ENCODE measurements around the gene PHACTR3.

The PHACTR3 gene

DNA sequence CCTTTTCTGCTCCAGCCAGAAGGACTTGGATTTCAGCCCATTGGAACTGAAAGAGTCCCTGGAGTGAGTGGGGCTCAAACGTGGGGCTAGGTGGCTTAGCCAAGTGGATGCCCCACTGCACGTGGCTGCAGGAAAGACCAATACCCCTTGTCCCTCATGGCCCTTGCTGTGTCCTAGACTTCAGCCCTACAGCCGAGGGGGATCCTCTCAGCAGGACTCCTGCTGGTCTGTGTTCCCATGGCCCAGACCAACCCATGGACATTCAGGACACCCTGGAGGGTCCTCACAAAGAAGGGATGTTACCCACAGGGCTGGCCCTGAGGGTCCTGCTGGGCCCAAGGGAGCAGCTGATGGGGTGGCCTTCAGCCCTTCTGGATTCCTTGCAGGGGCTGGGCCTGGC, 30.0 kb upstream of the PHACTR3 start:
- DNase-seq (ENCODE audit: low spot score) = no peak

DNA sequence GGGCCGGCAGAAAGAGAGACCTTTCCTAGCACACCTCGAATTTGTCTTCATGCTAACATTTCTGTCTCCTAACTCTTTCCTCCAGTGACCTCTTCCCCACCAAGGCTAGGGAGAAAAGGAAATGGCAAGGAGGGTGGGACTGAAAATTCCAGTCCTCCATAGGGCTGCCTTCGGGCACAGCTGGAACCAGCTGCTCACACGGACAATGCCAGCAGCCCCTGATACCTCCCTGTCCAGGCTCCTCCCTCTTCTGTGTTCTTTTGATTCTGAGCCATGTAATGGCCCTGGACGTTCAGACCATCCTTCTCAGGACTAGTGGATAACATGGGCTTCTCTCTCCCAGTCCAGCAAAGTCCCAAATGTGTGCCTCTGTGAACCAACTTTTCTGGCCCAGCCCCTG, 29.1 kb upstream of the PHACTR3 start:
- no peak for DNase-seq (ENCODE audit: low spot score)

DNA sequence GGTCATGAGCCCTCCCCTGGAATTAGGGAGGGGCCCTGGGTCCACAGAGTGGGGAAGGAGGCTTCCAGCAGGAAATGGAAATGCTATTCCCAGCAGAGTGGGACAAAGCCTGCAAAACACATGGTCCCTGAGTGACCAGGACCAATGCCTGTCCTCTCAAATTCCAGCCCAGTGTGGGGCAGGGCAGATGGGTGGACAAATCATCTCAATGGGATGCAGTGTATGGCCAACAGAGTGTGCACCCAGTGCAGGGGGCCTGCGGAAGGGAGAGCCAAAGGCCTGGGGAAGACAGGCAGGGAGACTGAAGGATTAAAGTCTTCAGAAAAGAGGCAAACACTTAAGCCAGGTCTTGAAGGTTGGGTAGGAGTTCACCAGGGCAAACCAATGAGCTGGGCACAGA, 28.7 kb upstream of the PHACTR3 start:
- DNase-seq (ENCODE audit: low spot score) = no peak

DNA sequence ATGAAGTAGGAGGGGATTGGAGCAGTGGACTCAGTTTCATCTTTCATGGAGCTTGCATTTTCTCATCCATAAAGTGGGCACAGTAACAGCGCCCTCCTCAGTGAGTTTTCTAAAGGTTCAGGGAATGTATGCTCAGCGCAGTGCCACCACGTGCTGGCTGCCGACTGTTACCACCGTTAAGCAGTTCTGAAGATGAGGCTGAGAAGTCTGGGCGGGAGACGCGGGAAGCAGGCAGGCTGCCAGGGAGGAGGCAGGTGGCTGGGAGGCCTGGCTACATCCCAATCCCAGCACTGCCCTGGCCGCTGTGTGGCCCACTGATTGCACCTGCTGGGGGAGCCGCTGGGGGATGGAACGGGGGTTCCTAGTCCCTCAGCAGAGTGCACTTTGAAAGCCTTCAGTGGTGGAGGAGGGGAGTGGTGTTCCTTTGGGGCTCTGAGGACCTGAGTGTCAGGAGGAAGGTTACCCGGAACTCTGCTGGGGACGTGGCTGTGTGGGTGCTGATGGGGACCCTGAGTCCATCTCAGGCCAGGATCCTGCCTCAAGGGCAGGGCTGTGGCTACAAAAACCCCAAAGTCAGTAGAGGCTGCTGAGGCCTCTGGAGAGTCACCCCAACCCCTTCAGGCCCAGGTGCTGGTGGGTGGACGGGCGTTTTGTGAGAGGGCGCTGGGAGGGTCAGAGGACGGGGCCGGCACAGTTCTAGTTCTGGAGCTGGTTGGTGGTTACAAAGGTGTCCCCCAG, 28.0 kb upstream of the PHACTR3 start:
- no peak for DNase-seq (ENCODE audit: low spot score)

GRCh38 chr20:59577037-59577808, 27.1 kb upstream of the PHACTR3 start:
- no peak for DNase-seq (ENCODE audit: low spot score)

DNA sequence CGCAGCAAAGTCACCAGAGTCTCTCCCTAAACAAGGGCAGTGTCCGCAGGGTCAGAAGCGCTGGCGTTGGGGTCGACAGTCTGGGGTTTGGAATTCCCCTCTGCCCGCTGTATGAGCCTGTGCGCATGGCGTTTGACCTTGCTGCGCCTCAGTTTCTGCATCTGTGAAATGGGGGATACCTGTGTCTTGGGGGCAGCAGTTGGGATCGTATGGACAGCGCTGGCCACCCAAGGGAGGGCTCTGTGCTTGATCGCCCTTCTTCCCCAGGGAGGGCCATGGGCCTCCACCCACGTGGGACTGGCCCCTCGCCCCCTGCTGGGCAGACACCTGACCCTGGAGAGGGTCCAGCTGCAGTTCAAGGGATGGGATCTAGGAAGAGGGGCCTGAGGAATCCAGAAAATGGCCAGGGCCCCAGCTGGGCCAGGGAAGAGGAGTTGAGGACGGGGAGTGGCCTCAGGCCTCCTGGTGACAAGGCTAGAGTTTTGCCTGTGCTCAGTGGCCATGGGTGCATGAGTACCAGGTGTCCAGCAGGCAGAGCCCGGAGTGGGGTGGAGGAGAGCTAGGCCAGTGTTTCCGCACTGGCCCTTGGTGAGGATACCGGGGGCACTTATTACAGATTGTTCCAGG, 26.4 kb upstream of the PHACTR3 start:
- DNase-seq (ENCODE audit: low spot score) = no peak

DNA sequence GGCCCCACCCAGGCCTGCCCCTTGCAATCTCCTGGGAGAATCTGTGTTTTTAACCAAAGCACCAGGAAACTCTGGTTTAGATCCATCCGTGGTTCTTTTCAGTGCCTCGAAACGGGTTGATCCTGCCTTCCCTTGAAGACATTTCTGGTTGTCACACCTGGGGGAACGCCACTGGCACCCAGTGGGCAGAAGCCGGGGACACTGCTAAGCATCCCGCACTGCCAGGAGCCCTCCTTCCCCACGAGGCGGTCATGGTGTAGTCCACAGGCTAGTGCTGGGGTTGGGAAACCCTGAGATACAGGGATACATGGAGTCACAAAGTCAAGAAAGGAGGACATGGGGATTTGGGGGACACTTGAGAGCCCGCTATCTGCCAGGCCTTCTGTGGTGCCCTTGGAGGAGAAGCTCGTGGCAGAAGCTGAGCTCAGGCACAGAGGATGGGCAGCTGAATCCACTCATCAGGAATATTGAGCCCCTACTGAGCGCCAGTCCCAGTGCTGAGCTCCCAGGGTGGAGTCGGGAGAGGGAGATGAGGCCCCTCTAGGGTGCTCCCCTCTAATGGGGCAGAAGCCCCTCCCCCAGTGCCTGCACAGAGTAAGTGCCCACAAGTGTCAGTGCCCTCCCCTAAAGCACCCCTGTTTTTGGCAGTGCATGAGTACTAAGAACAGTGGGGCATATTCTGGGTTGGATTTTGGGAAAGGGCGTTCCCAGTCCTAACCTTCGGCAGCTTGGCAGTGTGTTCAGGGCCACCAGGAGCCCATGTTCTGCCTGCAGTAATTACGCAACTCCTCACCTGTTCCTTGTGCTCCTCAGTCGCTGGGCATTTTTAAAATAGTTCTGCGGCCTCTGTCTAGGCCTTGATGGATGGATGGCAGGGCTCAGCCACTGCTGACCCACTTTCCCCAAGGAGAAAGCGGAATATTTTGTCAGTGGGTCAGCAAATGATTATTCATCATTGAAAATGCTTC, 25.6 kb upstream of the PHACTR3 start:
- DNase-seq (ENCODE audit: low spot score) = no peak

GRCh38 chr20:59579404-59580145, 24.8 kb upstream of the PHACTR3 start:
- DNase-seq (ENCODE audit: low spot score) = no peak

DNA sequence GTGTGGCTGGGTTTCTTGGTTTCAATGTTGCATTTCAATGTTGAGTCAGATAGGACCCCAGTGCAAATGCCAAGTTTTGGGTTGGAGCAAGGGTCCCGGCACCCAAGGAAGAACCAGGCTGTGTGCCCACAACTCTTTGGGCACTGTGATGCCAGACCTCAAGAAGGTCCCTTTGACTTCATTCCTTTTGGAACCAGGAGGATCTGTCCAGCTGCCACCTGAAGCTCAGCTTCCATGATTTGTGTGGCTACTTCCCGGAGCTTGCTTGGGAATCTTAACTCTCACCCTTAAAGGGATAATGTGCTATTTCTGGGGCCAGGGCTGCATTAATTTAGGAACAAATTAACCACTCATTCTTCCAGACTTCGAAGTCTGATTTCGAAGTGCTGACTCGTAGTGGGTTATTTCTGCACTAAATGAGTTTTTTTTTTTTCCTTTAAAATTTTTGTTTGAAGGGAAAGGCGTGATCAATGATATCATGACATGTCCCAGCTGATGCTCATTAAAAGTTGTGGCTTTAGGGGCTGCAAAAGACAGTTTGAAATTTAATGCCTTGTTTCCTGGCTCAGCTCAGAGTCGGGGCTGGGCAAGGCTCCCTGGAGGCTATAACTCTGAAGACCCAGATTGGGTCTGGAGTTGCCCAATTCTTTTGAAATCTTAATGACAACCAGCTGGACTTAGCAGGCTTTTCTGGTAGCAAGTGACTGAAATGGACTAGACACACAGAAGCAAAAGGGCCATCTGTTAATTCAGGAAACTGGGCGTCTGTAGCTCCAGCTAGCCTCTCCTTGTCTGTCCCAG, 24.0 kb upstream of the PHACTR3 start:
- DNase-seq (ENCODE audit: low spot score) = no peak

DNA sequence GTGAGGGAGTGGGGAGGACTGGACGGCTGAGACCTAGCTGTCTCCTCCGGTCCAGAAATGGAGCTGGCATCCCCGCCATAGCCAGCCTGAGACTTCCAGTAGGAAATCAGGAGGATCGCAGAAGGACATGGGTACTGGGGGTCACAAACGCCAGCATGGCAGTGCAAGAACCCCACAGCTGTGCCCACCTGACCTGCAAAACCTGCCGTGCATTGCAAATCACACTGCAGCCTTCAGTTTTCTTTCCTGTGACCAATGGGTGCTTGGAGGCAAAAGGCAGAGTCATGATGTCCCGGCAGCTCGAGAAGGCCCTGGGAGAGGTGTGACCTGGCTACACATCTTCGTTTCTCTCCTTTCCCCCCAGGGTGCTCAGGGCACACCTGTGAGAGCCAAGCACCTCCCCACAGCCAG, 23.3 kb upstream of the PHACTR3 start:
- no peak for DNase-seq (ENCODE audit: low spot score)

DNA sequence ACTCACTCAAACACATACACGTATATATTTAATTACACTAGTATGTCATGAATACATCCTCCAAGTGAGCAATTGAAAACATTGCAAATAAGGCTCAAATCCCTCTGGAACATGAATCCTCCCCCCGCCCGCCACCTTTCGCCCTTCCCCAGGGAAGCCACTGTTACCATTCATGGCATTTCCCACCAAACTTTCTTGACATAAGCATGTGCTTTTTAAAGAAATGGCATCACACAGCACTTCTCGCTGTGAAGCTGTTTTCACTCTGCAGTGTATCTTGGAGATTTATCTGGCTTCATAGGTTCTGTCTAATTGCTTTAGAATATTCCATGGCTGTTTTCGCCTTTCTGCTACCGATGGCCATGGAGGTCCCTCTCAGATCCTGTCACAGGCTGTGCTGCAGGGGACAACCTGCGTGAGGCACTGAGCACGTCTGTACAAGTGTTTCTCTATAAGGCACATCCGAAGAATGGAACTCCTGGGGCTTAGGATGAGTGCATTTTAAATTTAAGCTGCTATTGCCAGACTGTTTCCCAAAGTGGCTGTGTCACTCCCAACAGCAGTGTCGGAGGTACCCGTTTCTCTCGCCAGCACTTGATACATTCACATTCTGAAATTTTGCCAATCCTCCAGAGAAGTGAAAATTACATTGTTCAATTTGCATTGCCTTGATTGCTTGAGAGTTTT, 22.2 kb upstream of the PHACTR3 start:
- DNase-seq (ENCODE audit: low spot score) = no peak

- no peak for DNase-seq (ENCODE audit: low spot score)
These were observed 20.7 kb upstream of the PHACTR3 start for GRCh38 chr20:59583428-59584277.

DNA sequence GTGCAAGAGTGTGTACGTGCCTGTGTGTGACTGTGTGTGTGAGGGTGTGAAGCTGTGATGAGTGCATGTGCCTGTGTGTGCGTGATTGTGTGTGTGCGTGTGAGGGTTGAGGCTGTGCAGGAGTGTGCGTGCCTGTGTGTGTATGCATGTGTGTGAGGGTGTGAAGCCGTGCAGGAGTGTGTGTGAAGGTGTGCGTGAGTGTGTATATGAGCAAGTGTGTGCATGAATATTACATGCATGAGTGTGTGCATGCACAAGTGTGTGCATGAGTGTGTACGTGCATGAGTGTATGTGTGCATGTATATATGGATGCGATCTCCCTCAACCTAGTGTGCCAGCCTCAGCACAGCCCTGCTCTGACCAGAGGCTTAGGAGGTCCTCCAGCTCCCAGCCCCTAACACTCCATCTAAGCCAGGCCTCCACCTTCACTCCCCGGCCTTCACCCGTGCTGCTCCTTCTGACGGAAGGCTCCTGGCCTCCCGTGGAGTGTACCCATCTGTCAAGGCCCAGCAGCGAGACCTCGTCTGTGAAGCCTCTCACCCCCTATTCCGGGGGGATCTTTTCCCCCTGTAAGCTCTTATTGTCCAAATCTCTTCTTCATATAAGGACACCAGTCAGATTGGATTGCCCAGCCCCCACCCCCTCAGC, 19.9 kb upstream of the PHACTR3 start:
- DNase-seq (ENCODE audit: low spot score) = no peak

DNA sequence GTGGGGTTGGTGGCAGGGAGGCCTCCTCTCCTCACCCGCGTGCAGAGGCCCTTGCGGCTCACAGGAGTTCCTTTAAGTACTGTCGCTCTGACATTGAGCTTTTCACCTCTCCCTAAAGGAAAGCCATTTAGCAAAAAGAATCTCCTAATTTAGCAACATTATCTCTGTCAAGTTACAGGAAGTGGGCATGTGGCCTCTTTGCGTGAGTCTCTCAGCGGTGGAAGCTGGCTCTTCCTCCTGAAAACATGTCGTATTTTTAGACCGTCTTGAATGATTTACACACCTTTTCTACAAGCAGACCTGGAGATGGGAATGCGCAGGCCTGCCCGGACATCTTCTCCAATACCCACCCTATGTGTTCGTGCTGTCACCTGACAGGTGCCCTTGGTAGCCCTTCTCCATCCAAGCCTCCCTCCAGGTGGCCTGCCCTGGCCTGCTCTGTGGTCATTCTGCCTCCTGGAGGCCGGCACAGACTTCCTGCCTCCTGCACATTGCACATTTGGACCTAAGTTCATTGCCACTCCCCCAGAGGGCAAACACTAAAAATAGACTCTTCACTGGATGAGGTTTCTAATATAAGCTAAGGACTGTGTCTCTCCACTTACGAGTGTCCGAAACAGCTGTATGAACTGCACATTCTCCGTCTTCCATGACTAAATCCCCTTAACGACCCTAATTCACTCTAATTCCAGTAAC, 18.5 kb upstream of the PHACTR3 start:
- no peak for DNase-seq (ENCODE audit: low spot score)

DNA sequence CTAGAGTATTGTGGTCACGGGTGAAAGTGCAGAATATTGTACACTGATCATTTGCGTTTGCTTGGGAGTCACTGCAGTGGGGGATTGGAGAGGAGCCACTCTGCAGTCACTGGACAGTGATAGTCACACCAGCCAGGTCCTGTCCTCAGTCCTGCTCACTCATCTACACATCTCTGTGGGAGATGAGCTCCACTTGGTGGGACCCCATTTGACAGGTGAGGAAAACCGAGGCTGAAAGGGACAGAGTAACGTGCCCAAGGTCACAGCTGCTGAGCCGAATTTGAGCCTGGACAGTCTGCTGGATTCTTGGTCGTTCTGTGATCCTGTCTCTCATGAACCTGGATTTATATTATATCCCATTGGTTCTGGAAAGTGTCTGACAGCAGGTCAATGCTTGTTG, 17.7 kb upstream of the PHACTR3 start:
- no peak for DNase-seq (ENCODE audit: low spot score)

DNA sequence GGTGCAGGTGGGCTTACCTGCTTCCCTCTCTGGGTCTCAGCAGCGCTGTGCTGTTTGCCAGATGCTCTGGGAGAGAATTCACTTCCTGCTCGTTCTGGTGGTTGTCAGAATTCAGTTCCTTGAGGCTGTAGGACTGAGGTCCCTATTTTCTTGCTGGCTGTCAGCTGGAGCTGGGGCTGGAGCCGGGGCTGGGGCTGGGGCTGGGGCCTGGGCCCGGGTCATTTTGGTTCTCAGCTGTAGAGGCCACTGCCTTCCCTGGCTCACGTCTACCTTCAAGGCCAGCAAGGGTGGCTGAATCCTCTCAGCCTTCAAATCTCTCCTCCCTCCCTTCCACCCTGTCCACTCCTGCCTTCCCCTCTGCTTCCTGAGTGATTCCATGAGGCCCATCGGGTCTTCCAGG, 16.8 kb upstream of the PHACTR3 start:
- no peak for DNase-seq (ENCODE audit: low spot score)

- DNase-seq (ENCODE audit: low spot score) = no peak
These were observed 16.0 kb upstream of the PHACTR3 start for GRCh38 chr20:59588236-59588855.
